Aorta (tissue), 5 donors: ENCODE data around the gene CHEK2. TPM values are rescaled to one million over a fixed set of nuclear protein-coding genes. Genes with fewer than 3 reads are reported as not detected.
"Not testable (repeated sequence)": the region's sequence is repeated elsewhere in the genome, so short reads cannot be mapped to it uniquely, and the experiment has no call there.

Experiments used
- ATAC-seq: fragments of 200-7000 bp; cut with Tn5 transposase; one replicate; pipeline ENCODE4 v1.9.1; 2022; ENCODE audit warnings: moderate library complexity; ENCODE audit not compliant: low FRiP score
- DNase-seq, 2 donors: peaks; one replicate each; pipeline ENCODE4 v3.0.0-alpha.2; 2020
- H3K27ac ChIP-seq, 2 donors: one replicate each; pipeline ENCODE4 v1.5.1; 2013; ENCODE audit warnings: low read length in 2 of 2, mild to moderate bottlenecking in 2 of 2, moderate library complexity in 2 of 2, control low read depth in 1 of 2, inconsistent platforms in 1 of 2, low read depth in 1 of 2
- H3K27me3 ChIP-seq, 2 donors: one replicate each; pipeline ENCODE4 v1.6.1; 2013; ENCODE audit warnings: control low read depth in 1 of 2, low read length in 1 of 2, mild to moderate bottlenecking in 1 of 2, moderate library complexity in 1 of 2; ENCODE audit not compliant: insufficient read depth in 2 of 2, control insufficient read depth in 1 of 2
- H3K36me3 ChIP-seq, 2 donors: one replicate each; pipeline ENCODE4 v1.6.1; 2013; ENCODE audit warnings: control low read depth in 1 of 2, low read length in 1 of 2, mild to moderate bottlenecking in 1 of 2; ENCODE audit not compliant: insufficient read depth in 2 of 2, control insufficient read depth in 1 of 2
- H3K4me1 ChIP-seq, 2 donors: one replicate each; pipeline ENCODE4 v1.6.1; 2013; ENCODE audit warnings: low read length in 2 of 2, control low read depth in 1 of 2, mild to moderate bottlenecking in 1 of 2, moderate library complexity in 1 of 2; ENCODE audit not compliant: insufficient read depth in 2 of 2, control insufficient read depth in 1 of 2
- H3K4me3 ChIP-seq, 2 donors: one replicate each; pipeline ENCODE4 v1.5.1; 2013; ENCODE audit warnings: low read length in 2 of 2, control low read depth in 1 of 2, mild to moderate bottlenecking in 1 of 2
- H3K9me3 ChIP-seq: one replicate; pipeline ENCODE4 v1.6.1; 2013; ENCODE audit warnings: mild to moderate bottlenecking, low read length; ENCODE audit not compliant: control insufficient read depth
- WGBS, 2 donors: extraction: QIAGEN DNeasy Blood & Tissue Kit; methylation state at CpG; one replicate each; pipeline ENCODE4 v1.1.7; 2013; 5-methylcytosine and 5-hydroxymethylcytosine counted together
- intact Hi-C, 2 donors: fragments of 100-400 bp; cut with DNase I; formaldehyde crosslinking; loops; one replicate each; pipeline versions ENCODE4 v1.14.2 to v1.15.0; 2022
- polyA plus RNA-seq, 2 donors: library from polyadenylated mRNA; stranded (reverse); fragments of 200-250 nt; gene quantifications; one replicate each; pipeline ENCODE4 v1.2.3, GENCODE V29; 2013
- total RNA-seq, 2 donors: library from RNA; stranded (reverse); fragmentation: NEBNext Ultra II Directional; extraction: Animal tissue kit (Norgen Biotek cat#: 25700); gene quantifications; one replicate each; pipeline ENCODE4 v1.2.1, GENCODE V29; 2021
- donor health status: healthy with polysubstance abuse.
- donor health status: Bipolar disorder and iron deficiency.
- donor health status: DM: no; HTN: no; CAD: no.
- donor health status: DM: no; HTN: no; CAD: no.
- donor health status: DM: yes; HTN: yes; CAD: no.

Gene CHEK2
- total and polyA plus RNA-seq, 4 donors: 5.3 to 15.3 (median 6.3) TPM

DNA sequence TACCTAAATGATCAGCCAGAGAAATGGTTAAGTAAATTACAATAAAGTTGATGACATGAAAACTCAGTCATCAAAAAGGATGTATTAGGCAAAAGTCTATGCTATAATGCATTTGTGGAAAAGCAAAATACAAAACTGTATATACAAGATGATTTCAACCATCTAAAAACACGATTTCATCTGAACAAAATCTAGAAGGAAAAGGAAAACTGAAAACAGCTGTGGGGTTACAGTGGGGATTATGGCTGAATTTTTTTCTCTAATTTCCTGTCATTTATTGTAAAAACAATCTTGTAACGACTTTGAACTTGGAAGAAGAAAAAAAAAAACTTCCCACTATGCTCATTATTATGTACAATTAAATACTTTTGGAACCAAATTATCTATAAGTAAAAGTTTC, 30.3 kb downstream of the CHEK2 start:
- ATAC-seq: no peak
- intact Hi-C loops: no loop called here
- no peak for DNase-seq
- no peaks in the 10 kb centered on the region for H3K27me3 ChIP-seq
- no peaks in the 10 kb centered on the region for H3K36me3 ChIP-seq
- 51 to 63% methylated on average over 2 of the region's 2 CpGs for WGBS, 2 donors
- H3K27ac ChIP-seq: no peak overlapping the region
- H3K9me3 ChIP-seq: no peaks in the 10 kb centered on the region
- H3K4me3 ChIP-seq: no peak overlapping the region
- H3K4me1 ChIP-seq: peaks cover 2 to 4% of the 10 kb centered on the region in 2 donors

DNA sequence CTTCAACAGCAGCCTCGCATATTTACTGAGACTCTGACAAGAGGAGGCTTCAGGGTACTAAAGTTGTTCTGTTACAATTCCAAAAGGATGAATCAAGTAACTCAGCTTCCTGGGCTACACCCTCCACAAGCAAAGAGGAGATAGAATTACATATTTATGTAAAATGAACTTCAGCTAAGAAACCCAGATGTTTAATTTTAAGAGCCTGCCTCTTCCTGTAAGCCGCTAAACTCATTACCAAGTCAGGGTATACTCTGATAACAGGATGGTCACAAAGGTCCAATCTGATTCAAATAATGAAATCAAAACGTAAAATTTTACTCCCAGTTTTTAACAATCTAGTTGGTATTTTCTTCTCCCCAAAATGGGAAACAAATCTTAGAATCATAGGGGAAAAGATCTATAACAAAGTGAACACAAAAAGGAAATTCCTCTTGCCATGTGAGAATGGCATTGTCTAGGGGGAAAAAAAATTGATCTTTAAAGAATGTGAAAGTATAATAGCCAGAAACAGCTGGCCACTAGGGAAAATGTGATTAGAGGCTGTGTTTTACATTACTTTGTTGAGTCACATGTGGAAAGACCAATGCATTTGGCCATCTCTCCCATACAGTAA, 30.9 kb downstream of the CHEK2 start:
- WGBS, 2 donors: 67% methylated on average over 3 of the region's 3 CpGs
- Histone ChIP-seq H3K4me1 (peaks cover 2 to 4% of the 10 kb centered on the region in 2 donors), H3K36me3 (no peaks in the 10 kb centered on the region), H3K4me3 (no peak overlapping the region), H3K27me3 (no peaks in the 10 kb centered on the region), H3K27ac (no peak overlapping the region), H3K9me3 (no peaks in the 10 kb centered on the region)
- DNase-seq (no peak), ATAC-seq (peak; percentile 57)
- intact Hi-C loops: no loop called here

- DNase-seq: no peak
- Histone ChIP-seq H3K9me3 (no peaks in the 10 kb centered on the region), H3K4me1 (peaks cover 2 to 4% of the 10 kb centered on the region in 2 donors), H3K36me3 (no peaks in the 10 kb centered on the region), H3K27ac (no peak overlapping the region), H3K27me3 (no peaks in the 10 kb centered on the region), H3K4me3 (no peak overlapping the region)
- intact Hi-C loops: no loop called here
- ATAC-seq: no peak
Observed at GRCh38 chr22:28710107-28710506, 31.5 kb downstream of the CHEK2 start.

DNA sequence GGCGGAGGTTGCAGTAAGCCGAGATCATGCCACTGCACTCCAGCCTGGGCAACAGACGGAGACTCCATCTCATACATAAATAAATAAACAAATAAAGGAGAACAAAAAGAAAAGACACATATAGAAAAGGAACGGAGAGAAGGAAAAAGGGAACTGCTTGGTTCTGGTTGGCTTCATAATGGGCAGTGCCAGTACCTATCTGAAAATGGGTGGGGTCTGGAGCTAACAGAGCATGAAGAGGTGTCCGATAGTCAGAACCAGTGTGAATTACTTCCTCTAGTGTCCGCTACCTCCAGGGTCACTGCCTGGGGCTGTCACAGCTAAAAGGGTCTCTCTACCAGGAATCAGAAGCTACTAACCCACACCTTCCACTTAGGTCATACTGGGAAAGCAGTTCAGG, 34.8 kb downstream of the CHEK2 start:
- Histone ChIP-seq H3K27me3 (no peaks in the 10 kb centered on the region), H3K4me3 (no peak overlapping the region), H3K36me3 (no peaks in the 10 kb centered on the region), H3K27ac (no peak overlapping the region), H3K9me3 (no peaks in the 10 kb centered on the region), H3K4me1 (peaks cover 0 to under 1% of the 10 kb centered on the region in 2 donors)
- no peak for ATAC-seq
- 92 to 95% methylated on average over 6 of the region's 6 CpGs for WGBS, 2 donors
- DNase-seq: no peak
- intact Hi-C loops: no loop called here

GRCh38 chr22:28703436-28703835, 38.2 kb downstream of the CHEK2 start:
- H3K36me3 ChIP-seq: no peaks in the 10 kb centered on the region
- DNase-seq (no peak), ATAC-seq (no peak)
- no peaks in the 10 kb centered on the region for H3K27me3 ChIP-seq
- no peaks in the 10 kb centered on the region for H3K4me1 ChIP-seq
- intact Hi-C loops: no loop called here
- H3K4me3 ChIP-seq: no peak overlapping the region
- no peak overlapping the region for H3K27ac ChIP-seq
- H3K9me3 ChIP-seq: no peaks in the 10 kb centered on the region

GRCh38 chr22:28702891-28703290, 38.7 kb downstream of the CHEK2 start:
- intact Hi-C loops: no loop called here
- Histone ChIP-seq H3K36me3 (no peaks in the 10 kb centered on the region), H3K4me1 (no peaks in the 10 kb centered on the region), H3K9me3 (no peaks in the 10 kb centered on the region), H3K27ac (no peak overlapping the region), H3K4me3 (no peak overlapping the region), H3K27me3 (no peaks in the 10 kb centered on the region)
- DNase-seq (no peak), ATAC-seq (no peak)
- WGBS, 2 donors: 91 to 93% methylated on average over 2 of the region's 2 CpGs

GRCh38 chr22:28693041-28693760, 48.4 kb downstream of the CHEK2 start:
- ATAC-seq, H3K4me1 ChIP-seq, DNase-seq, H3K27ac ChIP-seq, H3K9me3 ChIP-seq, H3K4me3 ChIP-seq, H3K27me3 ChIP-seq, intact Hi-C loops, H3K36me3 ChIP-seq: not testable (repeated sequence)
- 85 to 89% methylated on average over 6 of the region's 6 CpGs for WGBS, 2 donors

DNA sequence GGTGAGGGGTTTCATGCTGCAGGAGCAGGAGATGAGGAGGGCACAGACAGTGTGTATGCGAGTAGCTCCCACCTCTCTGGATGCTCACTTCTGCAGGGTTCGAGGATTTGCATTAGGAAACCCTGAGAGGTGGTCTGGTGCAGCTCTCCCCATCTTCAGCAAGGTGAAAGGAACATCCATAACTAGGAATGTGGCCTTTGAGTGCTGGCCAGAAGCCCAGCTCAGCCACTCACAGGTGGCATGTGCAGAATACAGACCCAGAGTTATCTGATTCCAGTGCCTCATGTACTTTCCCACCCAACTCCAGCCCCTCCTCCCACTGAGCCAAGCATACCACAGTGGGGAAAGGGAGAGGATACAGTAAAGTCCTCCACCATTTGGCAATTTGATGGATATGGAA, 51.8 kb downstream of the CHEK2 start:
- H3K27me3 ChIP-seq, H3K4me1 ChIP-seq, H3K27ac ChIP-seq, H3K9me3 ChIP-seq, ATAC-seq, DNase-seq, H3K4me3 ChIP-seq, H3K36me3 ChIP-seq, intact Hi-C loops: not testable (repeated sequence)
- 96 to 99% methylated on average over 2 of the region's 2 CpGs for WGBS, 2 donors

DNA sequence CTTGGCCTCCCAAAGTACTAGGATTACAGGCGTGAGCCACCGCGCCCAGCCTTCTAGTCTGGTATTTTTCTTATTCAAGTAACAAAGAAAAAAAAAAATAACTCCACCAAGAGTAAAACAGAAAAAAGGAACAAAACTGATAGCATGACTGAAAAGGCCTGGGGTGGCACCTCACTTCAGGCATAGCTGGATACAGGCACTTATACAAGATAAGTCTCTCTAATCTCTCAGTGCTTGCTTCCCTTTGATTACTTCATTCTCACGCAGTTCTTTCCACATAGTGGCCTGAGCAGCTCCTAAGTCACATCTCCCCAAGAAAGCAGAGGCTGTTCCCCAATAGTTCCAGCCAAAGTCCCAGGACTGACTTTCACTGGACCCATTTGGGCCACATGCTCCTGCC, 58.7 kb downstream of the CHEK2 start:
- WGBS, 2 donors: 84 to 94% methylated on average over 4 of the region's 4 CpGs

More for the DNA sequence above, 58.7 kb downstream of the CHEK2 start:
- H3K27me3 ChIP-seq, H3K27ac ChIP-seq, H3K4me1 ChIP-seq, DNase-seq, H3K36me3 ChIP-seq, H3K9me3 ChIP-seq, H3K4me3 ChIP-seq, ATAC-seq, intact Hi-C loops: not testable (repeated sequence)
